Psoas muscle (tissue), 8 donors: Measurements from ENCODE around the gene KCNMA1. TPM values are rescaled to one million over a fixed set of nuclear protein-coding genes. Genes with fewer than 3 reads are reported as not detected.
A peak's percentile ranks its signal among the peaks of the same experiment; 100 is the strongest.

ENCODE experiments used
- ATAC-seq, 4 donors: fragments of 200-7000 bp; cut with Tn5 transposase; one replicate each; pipeline ENCODE4 v1.9.1; 2020; ENCODE audit warnings: moderate library complexity in 3 of 4, mild to moderate bottlenecking in 2 of 4
- DNase-seq, 2 donors: peaks; one replicate each; pipeline ENCODE4 v3.0.0-alpha.2; 2020
- H3K27ac ChIP-seq: fragments of 200-600 bp; one replicate; pipeline ENCODE4 v1.8.0; 2022
- H3K27me3 ChIP-seq, 3 donors: fragments of 200-600 bp in 1 of 3; one replicate each; pipeline versions ENCODE4 v1.6.1 to v1.8.0; 2013 to 2022; ENCODE audit warnings: low read length in 2 of 3, mild to moderate bottlenecking in 2 of 3, moderate library complexity in 1 of 3; ENCODE audit not compliant: insufficient read depth in 3 of 3
- H3K36me3 ChIP-seq, 2 donors: fragments of 200-600 bp in 1 of 2; one replicate each; pipeline versions ENCODE4 v1.6.1 to v1.8.0; 2013 to 2022; ENCODE audit warnings: low read depth in 1 of 2, mild to moderate bottlenecking in 1 of 2, moderate library complexity in 1 of 2; ENCODE audit not compliant: insufficient read depth in 1 of 2
- H3K4me1 ChIP-seq: fragments of 200-600 bp; one replicate; pipeline ENCODE4 v1.8.0; 2022
- H3K4me3 ChIP-seq: fragments of 200-600 bp; one replicate; pipeline ENCODE4 v1.8.0; 2022; ENCODE audit warnings: mild to moderate bottlenecking
- H3K9me3 ChIP-seq: fragments of 200-600 bp; one replicate; pipeline ENCODE4 v1.8.0; 2022
- CTCF ChIP-seq: fragments of 200-600 bp; IDR thresholded peaks from one replicate; pipeline ENCODE4 v1.8.0; 2022; ENCODE audit warnings: antibody characterized with exemption
- WGBS, 3 donors: extraction: QIAGEN DNeasy Blood & Tissue Kit; methylation state at CpG; one replicate each; pipeline versions ENCODE4 v1.1.6 to v1.1.7; 2013; 5-methylcytosine and 5-hydroxymethylcytosine counted together
- intact Hi-C, 2 donors: fragments of 100-400 bp; cut with DNase I; formaldehyde crosslinking; loops; one replicate each; pipeline versions ENCODE4 v1.11.0 to v1.14.2; 2022
- polyA plus RNA-seq, 3 donors: library from polyadenylated mRNA; stranded (reverse); fragments of 200-250 nt; gene quantifications; one replicate each; pipeline ENCODE4 v1.2.3, GENCODE V29; 2013
- total RNA-seq, 4 donors: library from RNA; stranded (reverse); fragmentation: NEBNext Ultra II Directional in 2 of 4; extraction: Animal tissue kit (Norgen Biotek cat#: 25700) in 2 of 4; gene quantifications; one replicate each; pipeline versions ENCODE4 v1.2.1 to v1.2.4, GENCODE V29; 2021 to 2023
- donor health status: healthy with polysubstance abuse.
- donor health status: DM: no; HTN: no; CAD: no; lungs with moderate emphysema.
- donor health status: Bipolar disorder and iron deficiency.
- donor health status: healthy.
- donor health status: DM: yes; HTN: yes; CAD: no.
- donor health status: DM: no; HTN: no; CAD: no.
- donor health status: DM: no; HTN: no; CAD: no.
- donor health status: DM: yes; HTN: yes; CAD: no.

The KCNMA1 gene
- total and polyA plus RNA-seq, 7 donors: 7.9 to 53.0 (median 41.9) TPM

- 43 to 66% (median 54%) methylated on average over 2 of the region's 2 CpGs for WGBS, 3 donors
- Histone ChIP-seq H3K4me1 (peaks cover 8% of the 10 kb centered on the region), H3K9me3 (no peaks in the 10 kb centered on the region), H3K27me3 (no peaks in the 10 kb centered on the region), H3K4me3 (no peak overlapping the region), H3K27ac (no peak overlapping the region), H3K36me3 (no peaks in the 10 kb centered on the region)
- intact Hi-C loops: no loop called here
- ATAC-seq (no peak), DNase-seq (no peak)
- TF ChIP-seq CTCF: no peak
These were observed 155.5 kb downstream of the KCNMA1 start for GRCh38 chr10:77482072-77482471.

DNA sequence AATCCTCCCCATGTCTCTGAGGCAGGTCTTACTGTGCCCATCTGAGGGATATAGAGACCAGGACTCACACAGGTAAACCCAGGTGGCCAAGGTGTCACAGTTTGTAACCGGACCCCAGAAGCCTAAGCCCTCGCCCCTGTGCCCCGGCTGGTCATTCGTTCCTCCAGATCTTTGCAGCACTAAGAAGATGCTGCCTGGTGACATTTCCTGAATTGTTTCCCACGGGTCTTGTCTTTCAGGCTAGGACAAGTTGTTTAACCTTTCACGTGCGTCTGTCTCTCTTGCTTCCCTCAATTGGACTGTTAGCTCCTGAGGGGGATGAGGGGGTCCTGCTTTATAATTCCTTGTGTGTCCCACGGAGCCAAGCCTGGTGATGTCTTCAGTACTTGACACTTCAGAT, 158.0 kb downstream of the KCNMA1 start:
- intact Hi-C loops: no loop called here
- Histone ChIP-seq H3K27me3 (no peaks in the 10 kb centered on the region), H3K27ac (no peak overlapping the region), H3K4me3 (no peak overlapping the region), H3K9me3 (no peaks in the 10 kb centered on the region), H3K36me3 (no peaks in the 10 kb centered on the region), H3K4me1 (peaks cover 8% of the 10 kb centered on the region)
- 35 to 45% (median 42%) methylated on average over 8 of the region's 8 CpGs for WGBS, 3 donors
- TF ChIP-seq CTCF: no peak
- DNase-seq (no peak), ATAC-seq (no peak)

DNA sequence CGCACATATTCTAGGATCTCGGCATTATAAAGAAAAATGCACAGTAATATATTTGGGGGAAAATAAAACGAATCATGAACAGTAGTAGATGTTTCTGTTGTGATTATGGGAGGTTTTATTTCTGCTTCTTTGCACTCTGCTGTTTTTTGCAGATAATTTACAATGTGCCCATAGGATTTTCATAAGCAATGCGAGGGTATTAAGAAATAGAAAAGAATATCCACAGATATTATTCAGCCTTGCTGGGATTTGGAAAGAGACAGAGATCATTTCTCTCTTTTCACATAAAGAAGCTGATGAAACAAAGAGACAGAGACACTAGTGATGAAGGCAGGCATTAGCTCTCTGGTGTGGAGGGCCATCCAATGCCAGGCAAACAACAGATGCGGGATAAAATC, 158.6 kb downstream of the KCNMA1 start:
- H3K4me1 ChIP-seq: peaks cover 8% of the 10 kb centered on the region
- no peak overlapping the region for H3K27ac ChIP-seq
- no peaks in the 10 kb centered on the region for H3K9me3 ChIP-seq
- no peak for ATAC-seq
- intact Hi-C loops: no loop called here
- no peaks in the 10 kb centered on the region for H3K27me3 ChIP-seq
- TF ChIP-seq CTCF: no peak
- WGBS, 3 donors: 63 to 71% (median 69%) methylated on average over 5 of the region's 5 CpGs
- no peaks in the 10 kb centered on the region for H3K36me3 ChIP-seq
- no peak for DNase-seq
- H3K4me3 ChIP-seq: no peak overlapping the region

DNA sequence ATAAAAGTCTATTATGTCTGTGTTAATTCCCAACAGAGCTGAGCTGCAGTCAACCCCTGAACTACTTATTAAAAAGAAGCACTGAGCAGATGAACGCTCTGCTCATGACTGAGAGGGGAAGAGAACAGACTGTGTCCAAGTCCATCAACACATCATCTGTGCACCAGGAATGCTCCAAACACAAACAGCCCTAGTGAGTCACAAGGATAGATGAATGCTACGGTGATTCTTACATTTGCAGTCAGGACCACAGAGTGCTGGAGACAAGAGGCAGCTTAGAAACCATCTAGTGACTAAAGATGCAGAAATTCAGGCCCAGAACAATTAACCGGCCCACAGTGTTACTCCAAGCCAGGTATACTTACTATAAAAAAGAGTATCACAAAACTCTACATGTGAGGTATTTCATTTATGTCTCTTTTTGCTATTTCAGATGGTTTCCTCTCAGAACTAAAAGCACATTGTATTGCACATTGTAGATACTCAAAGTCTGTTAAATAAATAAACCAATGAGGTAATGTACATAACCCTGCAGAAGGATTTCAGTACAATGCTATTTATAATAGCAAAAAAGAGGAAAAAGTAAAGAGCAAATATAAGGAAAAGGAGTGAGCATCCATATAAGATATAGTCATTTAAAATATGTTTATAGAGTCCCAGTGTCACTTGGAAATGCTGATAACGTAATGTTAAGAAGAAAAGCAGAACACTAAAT, 159.2 kb downstream of the KCNMA1 start:
- no peaks in the 10 kb centered on the region for H3K27me3 ChIP-seq
- peaks cover 8% of the 10 kb centered on the region for H3K4me1 ChIP-seq
- no peaks in the 10 kb centered on the region for H3K9me3 ChIP-seq
- DNase-seq (no peak), ATAC-seq (peak; percentile 26 to 56 (median 36))
- intact Hi-C loops: no loop called here
- TF ChIP-seq CTCF: no peak
- H3K4me3 ChIP-seq: no peak overlapping the region
- no peaks in the 10 kb centered on the region for H3K36me3 ChIP-seq
- no peak overlapping the region for H3K27ac ChIP-seq
- WGBS, 3 donors: 70 to 77% (median 74%) methylated on average over 4 of the region's 4 CpGs

DNA sequence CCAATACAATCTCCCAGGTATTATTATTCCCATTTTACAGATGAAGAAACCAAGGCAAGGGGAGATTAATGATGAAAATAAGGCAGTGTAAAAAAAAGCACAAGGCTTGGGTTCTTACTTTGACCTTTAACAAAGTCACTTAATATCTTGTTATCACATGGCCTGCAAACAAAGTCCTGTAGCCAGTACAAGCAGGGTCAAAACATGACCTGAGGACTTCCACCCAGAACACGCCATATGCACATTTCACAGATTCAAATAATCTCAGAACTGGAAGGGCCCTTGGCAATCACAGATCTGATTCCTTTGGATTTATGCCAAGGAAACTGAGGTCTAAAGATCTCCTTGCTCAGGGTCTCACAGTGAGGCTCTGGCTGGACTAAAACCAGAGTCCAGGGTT, 162.1 kb downstream of the KCNMA1 start:
- DNase-seq: no peak
- H3K4me3 ChIP-seq: no peak overlapping the region
- no peaks in the 10 kb centered on the region for H3K27me3 ChIP-seq
- no peak for ATAC-seq
- H3K36me3 ChIP-seq: no peaks in the 10 kb centered on the region
- WGBS, 3 donors: 83 to 97% (median 87%) methylated on average over 1 of the region's 1 CpG
- no peaks in the 10 kb centered on the region for H3K9me3 ChIP-seq
- no peak for TF ChIP-seq CTCF
- no peak overlapping the region for H3K27ac ChIP-seq
- intact Hi-C loops: no loop called here
- H3K4me1 ChIP-seq: peaks cover 6% of the 10 kb centered on the region
